Upper lobe of left lung (tissue), 6 donors: ENCODE results near the gene REELD1. TPM values are rescaled to one million over a fixed set of nuclear protein-coding genes. Genes with fewer than 3 reads are reported as not detected.

Experiments used
- ATAC-seq, 2 donors: fragments of 200-7000 bp; cut with Tn5 transposase; one replicate each; pipeline ENCODE4 v1.9.1; 2022; ENCODE audit warnings: mild to moderate bottlenecking in 2 of 2, moderate library complexity in 2 of 2; ENCODE audit not compliant: low FRiP score in 2 of 2
- DNase-seq, 2 donors: peaks; one replicate each; pipeline ENCODE4 v3.0.0-alpha.2; 2019 to 2020
- H3K27ac ChIP-seq, 4 donors: fragments of 200-600 bp; sonication (generic); one replicate each; pipeline ENCODE4 v1.5.1; 2016 to 2019
- H3K27me3 ChIP-seq, 4 donors: fragments of 200-600 bp; sonication (generic); one replicate each; pipeline ENCODE4 v1.5.1; 2017 to 2019
- H3K36me3 ChIP-seq, 4 donors: fragments of 200-600 bp; sonication (generic); one replicate each; pipeline ENCODE4 v1.5.1; 2016 to 2019
- H3K4me1 ChIP-seq, 4 donors: fragments of 200-600 bp; sonication (generic); one replicate each; pipeline ENCODE4 v1.5.1; 2018 to 2019
- H3K4me3 ChIP-seq, 4 donors: fragments of 200-600 bp; sonication (generic); one replicate each; pipeline ENCODE4 v1.5.1; 2017 to 2019; ENCODE audit warnings: mild to moderate bottlenecking in 2 of 4, moderate library complexity in 1 of 4
- H3K9me3 ChIP-seq, 4 donors: fragments of 200-600 bp; sonication (generic); one replicate each; pipeline ENCODE4 v1.5.1; 2018 to 2019
- CTCF ChIP-seq, 6 experiments: fragments of 450-650 bp in 4 of 6; fragments of 200-600 bp in 2 of 6; sonication (generic) in 2 of 6; IDR thresholded peaks; one replicate each; pipeline ENCODE4 v1.5.1; 2016 to 2019; ENCODE audit warnings: antibody characterized with exemption in 6 of 6
- EP300 ChIP-seq, 4 donors: sonication (generic); formaldehyde crosslinking; IDR thresholded peaks; one replicate each; pipeline ENCODE4 v1.5.1; 2017; ENCODE audit warnings: antibody characterized with exemption in 4 of 4, control low read depth in 2 of 4
- POLR2A ChIP-seq, 4 donors: fragments of 450-650 bp; IDR thresholded peaks; one replicate each; pipeline ENCODE4 v1.5.1; 2016 to 2017; ENCODE audit warnings: antibody characterized with exemption in 4 of 4, mild to moderate bottlenecking in 2 of 4
- POLR2AphosphoS5 ChIP-seq, 2 donors: sonication (generic); formaldehyde crosslinking; IDR thresholded peaks; one replicate each; pipeline ENCODE4 v1.5.1; 2017; ENCODE audit warnings: antibody characterized with exemption in 2 of 2
- WGBS, 2 donors: methylation state at CpG; one replicate each; pipeline ENCODE4 v1.1.5; 2017 to 2018; 5-methylcytosine and 5-hydroxymethylcytosine counted together
- total RNA-seq, 6 donors: library from RNA; depleted of rRNA in 4 of 6; stranded (reverse); fragments of >200 nt in 4 of 6; gene quantifications; one replicate each; pipeline versions ENCODE4 v1.1.0 to v1.2.1, GENCODE V29; 2016 to 2021
- donor health status: DM: no; HTN: no; CAD: no; lungs with moderate emphysema.
- donor health status: DM: no; HTN: yes; CAD: no; lungs with severe emphysema.

The REELD1 gene
- total RNA-seq, 6 donors from 2014 or later: 0.26 to 2.1 (median 0.73) TPM

GRCh38 chr4:146232131-146232722 lies 17.9 kb downstream of the REELD1 start:
- Histone ChIP-seq H3K4me1 (peaks cover 9 to 22% (median 15%) of the 10 kb centered on the region in 4 donors), H3K36me3 (no peaks in the 10 kb centered on the region), H3K4me3 (no peak overlapping the region), H3K27me3 (no peaks in the 10 kb centered on the region), H3K27ac (no peak overlapping the region), H3K9me3 (peaks cover 0 to 11% (median 9%) of the 10 kb centered on the region in 4 donors)
- no peak for ATAC-seq
- DNase-seq: no peak
- 68% methylated on average over 1 of the region's 1 CpG; no CpG with 5 or more reads in 1 of the 2 donors for WGBS, 2 donors
- TF ChIP-seq POLR2AphosphoS5 (IDR thresholded peaks at IDR 0.05) (no peak), POLR2A (IDR thresholded peaks at IDR 0.05) (no peak), CTCF (IDR thresholded peaks at IDR 0.05) (no peak), EP300 (IDR thresholded peaks at IDR 0.05) (no peak)

- peak in 1 of 2 donors; percentile 62 for ATAC-seq
- Histone ChIP-seq H3K9me3 (peaks cover 0 to 11% (median 9%) of the 10 kb centered on the region in 4 donors), H3K27me3 (no peaks in the 10 kb centered on the region), H3K36me3 (no peaks in the 10 kb centered on the region), H3K4me1 (peaks cover 9 to 28% (median 17%) of the 10 kb centered on the region in 4 donors), H3K27ac (peak overlapping the region; percentile 78 to 87 (median 84)), H3K4me3 (no peak overlapping the region)
- TF ChIP-seq POLR2A (IDR thresholded peaks at IDR 0.05) (no peak), POLR2AphosphoS5 (IDR thresholded peaks at IDR 0.05) (peak; percentile 19 to 25)
- peak in 1 of 2 donors; percentile 34 for DNase-seq
- WGBS, 2 donors: 39 to 55% methylated on average over 6 to 8 of the region's 8 CpGs
Observed at GRCh38 chr4:146235654-146236177, 21.4 kb downstream of the REELD1 start.

GRCh38 chr4:146236216-146236615 lies 21.9 kb downstream of the REELD1 start:
- Histone ChIP-seq H3K4me3 (no peak overlapping the region), H3K27me3 (no peaks in the 10 kb centered on the region), H3K27ac (peak overlapping the region; percentile 78 to 87 (median 84)), H3K9me3 (peaks cover 0 to 11% (median 9%) of the 10 kb centered on the region in 4 donors), H3K4me1 (peaks cover 13 to 33% (median 21%) of the 10 kb centered on the region in 4 donors), H3K36me3 (no peaks in the 10 kb centered on the region)
- DNase-seq: no peak
- 61 to 79% methylated on average over 5 of the region's 5 CpGs for WGBS, 2 donors
- TF ChIP-seq POLR2AphosphoS5 (IDR thresholded peaks at IDR 0.05): no peak
- no peak for TF ChIP-seq EP300 (IDR thresholded peaks at IDR 0.05)
- no peak for TF ChIP-seq POLR2A (IDR thresholded peaks at IDR 0.05)
- no peak for TF ChIP-seq CTCF (IDR thresholded peaks at IDR 0.05)
- no peak for ATAC-seq

- H3K27me3 ChIP-seq: no peaks in the 10 kb centered on the region
- H3K4me1 ChIP-seq: peaks cover 19 to 42% (median 28%) of the 10 kb centered on the region in 4 donors
- ATAC-seq (no peak), DNase-seq (no peak)
- TF ChIP-seq POLR2AphosphoS5 (IDR thresholded peaks at IDR 0.05) (no peak), POLR2A (IDR thresholded peaks at IDR 0.05) (no peak), EP300 (IDR thresholded peaks at IDR 0.05) (no peak), CTCF (IDR thresholded peaks at IDR 0.05) (no peak)
- WGBS, 2 donors: 89 to 92% methylated on average over 6 of the region's 6 CpGs
- peaks cover 0 to 5% (median 4%) of the 10 kb centered on the region in 4 donors for H3K9me3 ChIP-seq
- H3K4me3 ChIP-seq: no peak overlapping the region
- peak overlapping the region in 1 of 4 donors; percentile 87 for H3K27ac ChIP-seq
- H3K36me3 ChIP-seq: no peaks in the 10 kb centered on the region
Observed at GRCh38 chr4:146237092-146237491, 22.8 kb downstream of the REELD1 start.

- ATAC-seq (no peak), DNase-seq (no peak)
- peaks cover 21 to 52% (median 32%) of the 10 kb centered on the region in 4 donors for H3K4me1 ChIP-seq
- H3K9me3 ChIP-seq: no peaks in the 10 kb centered on the region
- TF ChIP-seq POLR2A (IDR thresholded peaks at IDR 0.05) (no peak), POLR2AphosphoS5 (IDR thresholded peaks at IDR 0.05) (no peak), EP300 (IDR thresholded peaks at IDR 0.05) (no peak), CTCF (IDR thresholded peaks at IDR 0.05) (no peak)
- peak overlapping the region in 1 of 4 donors; percentile 92 for H3K27ac ChIP-seq
- no peaks in the 10 kb centered on the region for H3K36me3 ChIP-seq
- H3K4me3 ChIP-seq: no peak overlapping the region
- no peaks in the 10 kb centered on the region for H3K27me3 ChIP-seq
- WGBS, 2 donors: 85 to 91% methylated on average over 3 of the region's 3 CpGs
Observed at GRCh38 chr4:146238107-146238506, 23.8 kb downstream of the REELD1 start.
